ENCODE data around the gene GPR87.

The GPR87 gene

GRCh38 chr3:151305060-151305774 lies 11.4 kb downstream of the GPR87 start:
- peak overlapping the region; percentile 83 for H2AK5ac ChIP-seq (ENCODE audit: low read length, severe bottlenecking)
- no peak overlapping the region for H3K14ac ChIP-seq (ENCODE audit: low read length in 2 of 2)
- peak overlapping the region; percentile 61 to 71 for H3K18ac ChIP-seq (ENCODE audit: low read depth in 1 of 2, low read length in 2 of 2)
- H2BK15ac ChIP-seq (ENCODE audit: low read depth, poor library complexity, severe bottlenecking), result no peak overlapping the region
- DNase-seq, result peak; percentile 97
- H2BK5ac ChIP-seq (ENCODE audit: low read depth, low read length, poor library complexity, severe bottlenecking), result peak overlapping the region; percentile 63
- peak overlapping the region; percentile 27 for H3K4me2 ChIP-seq (ENCODE audit: low read length, poor library complexity, severe bottlenecking)
- no peaks in the 10 kb centered on the region for H3K27me3 ChIP-seq (ENCODE audit: control insufficient read depth in 1 of 2, insufficient read depth in 1 of 2, low read length in 2 of 2)
- H3K4me3 ChIP-seq (ENCODE audit: insufficient read depth in 1 of 2, low read depth in 1 of 2, low read length in 2 of 2), result no peak overlapping the region
- H2BK12ac ChIP-seq (ENCODE audit: low read length in 2 of 2), result peak overlapping the region; percentile 25 to 64
- no peaks in the 10 kb centered on the region for H3K9me3 ChIP-seq (ENCODE audit: control insufficient read depth, low read length)
- WGBS, result 9% methylated on average over 3 of the region's 7 CpGs
- no peak overlapping the region for H3K23ac ChIP-seq (ENCODE audit: low read length in 2 of 2)
- peak overlapping the region; percentile 51 for H3K9ac ChIP-seq (ENCODE audit: low read length)
- H2BK120ac ChIP-seq (ENCODE audit: low read depth, low read length), result no peak overlapping the region
- H4K8ac ChIP-seq (ENCODE audit: low read length), result no peak overlapping the region
- no peak overlapping the region for H4K91ac ChIP-seq (ENCODE audit: low read length)
- H3K27ac ChIP-seq (ENCODE audit: low read length, poor library complexity, severe bottlenecking), result peak overlapping the region; percentile 94
- H3K36me3 ChIP-seq (ENCODE audit: control insufficient read depth in 1 of 2, insufficient read depth in 2 of 2, low read depth in 1 of 2, low read length in 2 of 2), result no peaks in the 10 kb centered on the region
- H3K4me1 ChIP-seq (ENCODE audit: control insufficient read depth, insufficient read depth, low read depth, low read length), result peaks cover 12% of the 10 kb centered on the region
- H3K79me1 ChIP-seq (replicated peaks; ENCODE audit: low read length, poor library complexity, severe bottlenecking), result no peaks in the 10 kb centered on the region
- H2AFZ ChIP-seq (ENCODE audit: low read depth, low read length), result no peak overlapping the region
- no peak overlapping the region for H3K4ac ChIP-seq (ENCODE audit: low read depth in 1 of 2, low read length in 2 of 2)

DNA sequence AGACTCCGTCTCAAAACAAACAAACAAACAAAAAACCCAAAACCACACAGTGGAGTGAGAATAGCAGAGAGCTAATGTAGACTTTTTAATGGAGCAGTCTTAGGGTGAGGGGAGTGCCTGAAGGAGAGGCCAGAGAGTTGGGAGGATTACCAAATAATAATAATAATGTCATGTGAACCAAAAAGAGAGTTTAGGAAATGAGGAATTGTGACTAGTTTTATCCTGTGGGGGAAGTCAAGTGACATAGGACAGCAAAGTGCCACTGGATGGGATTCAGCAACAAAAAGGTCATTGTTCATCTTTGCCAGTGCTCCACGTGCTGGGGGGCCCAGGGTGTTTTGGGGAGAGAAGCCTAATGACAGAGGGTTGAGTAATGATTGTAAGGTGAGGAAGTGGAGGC lies 12.9 kb downstream of the GPR87 start:
- Histone ChIP-seq H3K36me3 (ENCODE audit: control insufficient read depth in 1 of 2, insufficient read depth in 2 of 2, low read depth in 1 of 2, low read length in 2 of 2) (no peaks in the 10 kb centered on the region), H3K18ac (ENCODE audit: low read depth in 1 of 2, low read length in 2 of 2) (no peak overlapping the region), H3K23ac (ENCODE audit: low read length in 2 of 2) (no peak overlapping the region), H2BK5ac (ENCODE audit: low read depth, low read length, poor library complexity, severe bottlenecking) (no peak overlapping the region), H2BK12ac (ENCODE audit: low read length in 2 of 2) (peak overlapping the region in 1 of 2 experiments; percentile 71), H4K91ac (ENCODE audit: low read length) (no peak overlapping the region), H3K27ac (ENCODE audit: low read length, poor library complexity, severe bottlenecking) (no peak overlapping the region), H4K8ac (ENCODE audit: low read length) (no peak overlapping the region), H3K27me3 (ENCODE audit: control insufficient read depth in 1 of 2, insufficient read depth in 1 of 2, low read length in 2 of 2) (no peaks in the 10 kb centered on the region), H3K9me3 (ENCODE audit: control insufficient read depth, low read length) (no peaks in the 10 kb centered on the region), H2BK120ac (ENCODE audit: low read depth, low read length) (no peak overlapping the region), H3K4me2 (ENCODE audit: low read length, poor library complexity, severe bottlenecking) (no peak overlapping the region), H2AK5ac (ENCODE audit: low read length, severe bottlenecking) (peak overlapping the region; percentile 99), H3K14ac (ENCODE audit: low read length in 2 of 2) (no peak overlapping the region), H3K9ac (ENCODE audit: low read length) (no peak overlapping the region), H3K4ac (ENCODE audit: low read depth in 1 of 2, low read length in 2 of 2) (peak overlapping the region in 1 of 2 experiments; percentile 32), H3K4me1 (ENCODE audit: control insufficient read depth, insufficient read depth, low read depth, low read length) (peaks cover 12% of the 10 kb centered on the region), H2BK15ac (ENCODE audit: low read depth, poor library complexity, severe bottlenecking) (peak overlapping the region; percentile 71), H2AFZ (ENCODE audit: low read depth, low read length) (no peak overlapping the region), H3K79me1 (replicated peaks; ENCODE audit: low read length, poor library complexity, severe bottlenecking) (no peaks in the 10 kb centered on the region), H3K4me3 (ENCODE audit: insufficient read depth in 1 of 2, low read depth in 1 of 2, low read length in 2 of 2) (no peak overlapping the region)
- DNase-seq, result no peak
- 66% methylated on average over 1 of the region's 2 CpGs for WGBS

GRCh38 chr3:151301787-151302186 lies 14.8 kb downstream of the GPR87 start:
- no peak overlapping the region for H2BK15ac ChIP-seq (ENCODE audit: low read depth, poor library complexity, severe bottlenecking)
- no peak overlapping the region for H3K27ac ChIP-seq (ENCODE audit: low read length, poor library complexity, severe bottlenecking)
- H3K4me2 ChIP-seq (ENCODE audit: low read length, poor library complexity, severe bottlenecking), result no peak overlapping the region
- H2AK5ac ChIP-seq (ENCODE audit: low read length, severe bottlenecking), result no peak overlapping the region
- H3K4ac ChIP-seq (ENCODE audit: low read depth in 1 of 2, low read length in 2 of 2), result no peak overlapping the region
- no peak overlapping the region for H3K23ac ChIP-seq (ENCODE audit: low read length in 2 of 2)
- H3K4me3 ChIP-seq (ENCODE audit: insufficient read depth in 1 of 2, low read depth in 1 of 2, low read length in 2 of 2), result no peak overlapping the region
- H3K9ac ChIP-seq (ENCODE audit: low read length), result no peak overlapping the region
- H2BK12ac ChIP-seq (ENCODE audit: low read length in 2 of 2), result no peak overlapping the region
- no peaks in the 10 kb centered on the region for H3K79me1 ChIP-seq (replicated peaks; ENCODE audit: low read length, poor library complexity, severe bottlenecking)
- WGBS, result 49% methylated on average over 2 of the region's 3 CpGs
- H2BK5ac ChIP-seq (ENCODE audit: low read depth, low read length, poor library complexity, severe bottlenecking), result no peak overlapping the region
- peaks cover 12% of the 10 kb centered on the region for H3K4me1 ChIP-seq (ENCODE audit: control insufficient read depth, insufficient read depth, low read depth, low read length)
- H3K9me3 ChIP-seq (ENCODE audit: control insufficient read depth, low read length), result no peaks in the 10 kb centered on the region
- H3K14ac ChIP-seq (ENCODE audit: low read length in 2 of 2), result no peak overlapping the region
- H2BK120ac ChIP-seq (ENCODE audit: low read depth, low read length), result no peak overlapping the region
- no peak overlapping the region for H4K91ac ChIP-seq (ENCODE audit: low read length)
- H3K36me3 ChIP-seq (ENCODE audit: control insufficient read depth in 1 of 2, insufficient read depth in 2 of 2, low read depth in 1 of 2, low read length in 2 of 2), result no peaks in the 10 kb centered on the region
- no peaks in the 10 kb centered on the region for H3K27me3 ChIP-seq (ENCODE audit: control insufficient read depth in 1 of 2, insufficient read depth in 1 of 2, low read length in 2 of 2)
- H3K18ac ChIP-seq (ENCODE audit: low read depth in 1 of 2, low read length in 2 of 2), result no peak overlapping the region
- DNase-seq, result peak; percentile 73
- H2AFZ ChIP-seq (ENCODE audit: low read depth, low read length), result no peak overlapping the region
- H4K8ac ChIP-seq (ENCODE audit: low read length), result no peak overlapping the region

DNA sequence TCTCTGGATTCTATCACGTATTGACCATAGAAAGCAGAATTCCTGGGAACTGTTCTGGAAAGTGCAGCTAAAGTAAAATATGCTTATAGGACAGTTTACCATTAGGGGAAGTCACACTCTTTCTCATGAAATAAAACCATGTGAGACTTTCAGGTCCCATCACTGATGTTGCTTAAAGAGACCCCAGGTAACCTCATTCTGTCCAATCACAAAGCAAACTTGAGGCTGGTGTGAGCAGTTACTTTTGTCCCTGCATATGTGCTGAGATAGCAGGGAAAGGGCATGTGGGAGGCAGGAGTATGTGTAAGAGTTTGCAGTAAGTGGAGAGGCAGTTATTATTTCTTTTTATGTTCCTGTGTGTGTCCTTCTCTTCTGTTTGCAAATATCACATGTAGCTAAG lies 16.1 kb downstream of the GPR87 start:
- no peaks in the 10 kb centered on the region for H3K36me3 ChIP-seq (ENCODE audit: control insufficient read depth in 1 of 2, insufficient read depth in 2 of 2, low read depth in 1 of 2, low read length in 2 of 2)
- no peak overlapping the region for H4K91ac ChIP-seq (ENCODE audit: low read length)
- H3K4me3 ChIP-seq (ENCODE audit: insufficient read depth in 1 of 2, low read depth in 1 of 2, low read length in 2 of 2), result no peak overlapping the region
- H3K9me3 ChIP-seq (ENCODE audit: control insufficient read depth, low read length), result no peaks in the 10 kb centered on the region
- H3K4me2 ChIP-seq (ENCODE audit: low read length, poor library complexity, severe bottlenecking), result no peak overlapping the region
- no peak overlapping the region for H2BK120ac ChIP-seq (ENCODE audit: low read depth, low read length)
- no peak overlapping the region for H3K9ac ChIP-seq (ENCODE audit: low read length)
- H3K23ac ChIP-seq (ENCODE audit: low read length in 2 of 2), result no peak overlapping the region
- no peaks in the 10 kb centered on the region for H3K27me3 ChIP-seq (ENCODE audit: control insufficient read depth in 1 of 2, insufficient read depth in 1 of 2, low read length in 2 of 2)
- no peak overlapping the region for H2BK5ac ChIP-seq (ENCODE audit: low read depth, low read length, poor library complexity, severe bottlenecking)
- H2AFZ ChIP-seq (ENCODE audit: low read depth, low read length), result no peak overlapping the region
- H3K79me1 ChIP-seq (replicated peaks; ENCODE audit: low read length, poor library complexity, severe bottlenecking), result no peaks in the 10 kb centered on the region
- H3K14ac ChIP-seq (ENCODE audit: low read length in 2 of 2), result no peak overlapping the region
- DNase-seq, result no peak
- 80% methylated on average over 1 of the region's 1 CpG for WGBS
- H3K27ac ChIP-seq (ENCODE audit: low read length, poor library complexity, severe bottlenecking), result no peak overlapping the region
- H3K4me1 ChIP-seq (ENCODE audit: control insufficient read depth, insufficient read depth, low read depth, low read length), result peaks cover 8% of the 10 kb centered on the region
- no peak overlapping the region for H4K8ac ChIP-seq (ENCODE audit: low read length)
- no peak overlapping the region for H2AK5ac ChIP-seq (ENCODE audit: low read length, severe bottlenecking)
- no peak overlapping the region for H2BK15ac ChIP-seq (ENCODE audit: low read depth, poor library complexity, severe bottlenecking)
- no peak overlapping the region for H3K4ac ChIP-seq (ENCODE audit: low read depth in 1 of 2, low read length in 2 of 2)
- H3K18ac ChIP-seq (ENCODE audit: low read depth in 1 of 2, low read length in 2 of 2), result no peak overlapping the region
- H2BK12ac ChIP-seq (ENCODE audit: low read length in 2 of 2), result no peak overlapping the region
